Hepatic stellate cell (primary cell): ENCODE measurements around the gene PDE4A.
"Not testable (repeated sequence)": the region's sequence is repeated elsewhere in the genome, so short reads cannot be mapped to it uniquely, and the experiment has no call there.

ENCODE experiments used
- DNase-seq: peaks from one replicate; pipeline ENCODE4 v3.0.0; 2011; ENCODE audit warnings: low spot score

Gene PDE4A

DNA sequence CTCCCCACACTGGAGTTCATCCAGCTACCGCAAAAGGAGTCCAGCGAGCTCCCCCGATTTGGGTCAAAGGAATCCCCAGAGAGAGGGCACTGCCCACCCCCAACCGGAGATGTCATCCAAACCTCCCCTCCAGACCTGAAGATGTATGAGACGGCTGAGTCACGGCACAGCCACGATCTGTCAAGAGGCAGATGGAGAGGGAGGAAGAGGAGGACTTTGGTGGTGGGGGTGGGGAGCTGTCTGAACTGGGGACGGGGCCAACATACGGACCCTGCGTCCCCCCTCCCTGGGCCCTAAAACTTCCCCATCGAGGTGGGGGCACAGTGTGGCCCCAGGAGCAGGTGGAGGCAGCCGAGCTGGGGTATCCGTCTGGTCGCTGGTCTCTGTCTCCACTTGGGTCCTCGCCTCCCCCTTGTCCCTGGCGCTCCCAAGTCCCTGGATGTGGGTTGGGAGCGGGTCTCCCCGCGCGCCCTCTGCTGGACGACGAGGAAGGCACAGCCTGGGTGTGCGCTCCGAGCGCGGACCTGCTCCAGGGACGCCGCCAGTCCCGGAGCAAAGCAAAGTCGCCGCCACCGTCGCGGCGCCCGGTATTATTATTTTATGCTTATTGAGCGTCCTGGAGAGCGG is 3.8 kb downstream of the PDE4A start:
- peak; percentile 96 for DNase-seq

- no peak for DNase-seq
Measured at GRCh38 chr19:10427169-10427568, 6.8 kb downstream of the PDE4A start.

GRCh38 chr19:10428996-10429381 is 8.7 kb downstream of the PDE4A start:
- no peak for DNase-seq

- peak; percentile 86 for DNase-seq
Measured at GRCh38 chr19:10430505-10431253, 10.3 kb downstream of the PDE4A start.

- DNase-seq, result no peak
Measured at GRCh38 chr19:10431254-10431942, 11.1 kb downstream of the PDE4A start.

DNA sequence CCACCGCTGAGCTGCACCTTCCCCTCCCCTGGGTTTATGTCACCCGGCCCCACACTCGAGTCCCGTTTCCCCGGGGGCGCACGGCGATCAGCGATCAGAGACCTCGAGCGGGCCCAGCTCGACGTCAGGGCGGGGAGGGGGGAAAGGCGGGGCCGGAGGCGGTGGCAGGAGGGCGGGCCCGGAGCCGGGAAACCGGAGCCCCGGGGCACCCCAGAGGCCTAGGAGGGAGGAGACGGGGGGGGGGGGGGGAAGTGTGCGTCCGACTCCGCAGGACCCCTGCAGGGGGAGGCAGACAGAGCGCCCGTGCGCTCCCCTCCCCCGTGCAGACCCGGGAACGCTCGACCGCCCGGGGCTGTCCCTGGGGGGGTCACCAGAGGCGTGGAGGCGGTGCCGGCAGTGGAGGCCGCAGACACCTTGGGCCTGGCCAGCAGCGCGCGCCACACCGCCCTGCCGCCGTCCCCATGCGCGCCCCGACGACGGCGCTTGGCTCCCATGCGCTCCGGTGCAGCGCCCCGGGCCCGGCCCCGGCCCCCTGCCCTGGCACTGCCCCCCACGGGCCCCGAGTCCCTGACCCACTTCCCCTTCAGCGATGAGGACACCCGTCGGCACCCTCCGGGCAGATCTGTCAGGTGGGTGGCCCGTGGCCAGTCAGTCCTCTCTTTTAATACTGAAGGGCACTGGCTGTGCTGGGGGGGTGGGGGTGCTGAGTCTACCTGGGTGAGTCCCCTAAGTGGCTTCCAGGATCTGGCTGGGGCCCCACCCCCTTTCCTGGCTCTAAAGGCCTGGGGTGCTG is 11.8 kb downstream of the PDE4A start:
- DNase-seq, result peak; percentile 83

DNA sequence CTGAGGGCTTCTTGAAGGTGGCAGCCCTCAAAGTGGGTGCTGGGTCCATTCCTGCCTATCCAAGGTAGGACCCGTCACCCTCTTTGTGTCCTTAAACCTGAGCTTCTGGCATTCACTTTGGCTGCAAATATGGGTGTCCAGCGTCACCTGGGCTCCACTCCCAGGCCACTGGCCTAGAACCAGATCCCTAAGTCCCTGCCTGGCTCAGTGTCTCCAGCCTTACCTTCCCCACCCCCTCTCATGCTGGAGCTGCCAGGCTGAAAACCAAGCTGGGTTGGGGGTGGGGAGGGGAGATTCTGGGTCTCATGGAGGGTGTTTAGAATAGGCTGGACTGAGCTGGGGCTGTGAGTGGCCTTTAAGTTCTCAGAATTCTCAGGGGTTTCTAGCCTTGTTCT is 12.4 kb downstream of the PDE4A start:
- DNase-seq, result peak; percentile 9

GRCh38 chr19:10433131-10433536 is 12.8 kb downstream of the PDE4A start:
- no peak for DNase-seq

DNA sequence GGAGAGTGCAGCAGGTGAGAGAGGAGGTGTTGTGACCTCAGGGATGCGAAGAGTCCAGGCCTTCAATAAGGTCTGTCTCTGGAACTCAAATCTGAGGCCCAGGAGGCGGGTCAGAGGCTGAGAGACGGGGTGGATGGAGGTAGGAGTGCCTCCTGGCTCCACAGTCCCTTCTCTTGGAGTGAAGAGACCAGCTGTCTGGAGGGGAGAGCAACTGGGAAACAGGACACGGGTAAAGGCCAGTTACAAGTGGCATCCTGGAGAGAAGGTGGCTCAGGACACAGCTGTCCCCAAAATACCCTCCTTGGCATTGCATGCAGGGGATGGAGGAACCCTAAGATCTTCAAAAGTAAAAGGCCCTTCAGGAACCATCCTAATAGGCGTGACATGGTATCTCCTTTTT is 19.2 kb downstream of the PDE4A start:
- no peak for DNase-seq

DNA sequence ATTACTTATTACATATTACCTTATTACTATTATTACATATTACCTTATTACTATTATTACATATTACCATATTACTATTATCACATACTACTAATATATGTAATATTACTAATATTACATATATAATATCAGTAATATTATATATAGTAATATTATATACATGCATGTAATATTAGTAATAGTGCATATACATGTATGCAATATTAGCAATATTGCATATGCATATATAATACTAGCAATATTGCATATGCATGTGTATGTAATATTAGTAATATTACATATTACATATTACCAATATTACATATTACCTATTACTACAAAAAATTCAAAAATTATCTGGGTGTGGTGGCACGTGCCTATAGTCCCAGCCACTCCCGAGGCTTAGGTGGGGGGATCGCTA is 22.4 kb downstream of the PDE4A start:
- DNase-seq, result no peak

DNA sequence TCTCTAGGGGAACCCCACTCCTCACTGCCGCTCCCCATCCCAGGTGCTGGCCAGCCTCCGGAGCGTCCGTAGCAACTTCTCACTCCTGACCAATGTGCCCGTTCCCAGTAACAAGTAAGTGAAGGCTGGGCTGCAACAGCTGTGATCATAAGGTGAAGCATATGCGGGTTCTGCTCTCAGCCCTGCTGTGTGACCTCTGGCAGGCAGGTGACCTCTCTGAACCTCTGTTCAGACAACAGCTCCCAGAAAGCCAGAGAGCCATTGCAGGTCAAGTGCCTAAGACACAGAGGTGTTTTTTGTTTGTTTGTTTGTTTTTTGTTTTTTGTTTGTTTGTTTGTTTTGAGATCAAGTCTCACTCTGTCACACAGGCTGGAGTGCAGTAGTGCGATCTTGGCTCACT is 28.7 kb downstream of the PDE4A start:
- no peak for DNase-seq

- DNase-seq, result no peak
Measured at GRCh38 chr19:10450191-10450852, 30.0 kb downstream of the PDE4A start.

GRCh38 chr19:10450853-10451609 is 30.7 kb downstream of the PDE4A start:
- DNase-seq, result no peak

DNA sequence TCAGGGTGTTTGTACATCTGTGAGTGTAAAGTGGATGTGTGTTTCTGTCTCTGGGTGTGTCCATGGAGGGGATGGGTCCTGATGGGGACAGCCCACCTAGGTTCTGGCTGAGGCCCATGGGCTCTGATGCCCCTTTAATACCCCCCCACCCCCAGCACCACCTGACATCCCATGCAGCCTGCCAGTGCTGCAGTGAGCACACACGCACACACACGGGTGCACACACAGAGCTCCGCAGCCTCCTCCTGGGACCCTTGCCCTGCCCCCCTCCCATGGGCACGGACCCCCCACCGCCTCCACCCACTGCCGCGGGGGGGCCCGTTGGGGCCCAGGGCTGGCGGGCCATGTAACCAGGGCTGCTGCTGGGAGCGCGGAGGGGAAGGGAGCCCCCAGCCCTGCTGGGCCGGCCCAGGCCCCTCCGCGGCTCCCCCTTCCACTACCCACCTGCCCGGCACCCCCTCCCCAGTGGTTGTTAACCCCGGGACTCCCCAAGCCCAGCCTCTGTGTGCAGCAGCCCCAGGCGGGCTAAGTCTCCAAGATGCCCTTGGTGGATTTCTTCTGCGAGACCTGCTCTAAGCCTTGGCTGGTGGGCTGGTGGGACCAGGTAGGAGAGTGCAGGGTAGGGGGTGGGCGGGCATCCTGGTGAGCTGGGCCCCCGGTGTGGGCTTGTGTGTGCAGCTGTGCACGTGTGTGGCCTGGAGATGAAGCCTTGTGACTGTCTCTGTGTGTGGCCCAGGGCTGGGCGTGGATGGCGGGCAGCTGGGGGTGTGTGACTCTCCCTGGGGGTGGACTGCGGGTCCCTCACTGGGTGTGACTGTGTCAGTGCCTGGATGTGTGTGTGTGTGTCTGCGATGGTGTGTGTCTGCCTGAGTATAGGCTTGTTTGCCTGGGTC is 32.6 kb downstream of the PDE4A start:
- no peak for DNase-seq

- DNase-seq, result no peak
Measured at GRCh38 chr19:10453852-10454251, 33.5 kb downstream of the PDE4A start.

GRCh38 chr19:10454267-10454666 is 33.9 kb downstream of the PDE4A start:
- no peak for DNase-seq

- not testable (repeated sequence) for DNase-seq
Measured at GRCh38 chr19:10458733-10459132, 38.4 kb downstream of the PDE4A start.

GRCh38 chr19:10460714-10461046 is 40.3 kb downstream of the PDE4A start:
- no peak for DNase-seq

DNA sequence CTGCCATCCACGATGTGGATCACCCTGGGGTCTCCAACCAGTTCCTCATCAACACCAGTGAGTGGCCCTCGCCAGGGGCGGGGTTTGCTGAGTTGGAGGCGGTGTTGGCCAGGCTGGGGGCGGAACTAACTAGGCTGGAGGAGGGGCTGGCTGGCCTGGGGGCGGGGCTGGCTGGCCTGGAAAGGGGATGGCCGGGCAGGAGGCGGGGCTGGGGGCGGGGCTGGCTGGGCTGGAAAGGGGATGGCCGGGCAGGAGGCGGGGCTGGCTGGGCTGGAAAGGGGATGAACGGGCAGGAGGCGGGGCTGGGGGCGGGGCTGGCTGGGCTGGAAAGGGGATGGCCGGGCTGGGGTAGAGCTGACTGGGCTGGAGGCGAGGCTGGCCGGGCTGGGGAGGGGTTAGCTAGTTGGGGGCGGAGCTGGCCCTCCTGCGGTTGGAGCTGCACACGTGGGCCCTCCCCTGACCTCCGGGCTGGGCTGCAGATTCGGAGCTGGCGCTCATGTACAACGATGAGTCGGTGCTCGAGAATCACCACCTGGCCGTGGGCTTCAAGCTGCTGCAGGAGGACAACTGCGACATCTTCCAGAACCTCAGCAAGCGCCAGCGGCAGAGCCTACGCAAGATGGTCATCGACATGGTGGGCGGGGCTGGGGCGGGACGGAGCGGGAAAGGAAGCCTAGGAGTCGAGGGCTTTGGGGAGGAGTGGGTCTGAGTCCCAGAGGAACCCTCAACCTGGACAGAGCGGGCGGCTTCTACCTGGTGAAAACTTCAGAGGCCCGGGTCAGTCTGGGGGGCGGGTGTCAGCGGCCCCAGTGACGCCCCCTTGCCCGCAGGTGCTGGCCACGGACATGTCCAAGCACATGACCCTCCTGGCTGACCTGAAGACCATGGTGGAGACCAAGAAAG is 41.0 kb downstream of the PDE4A start:
- peak; percentile 98 for DNase-seq
